IPS-18c (cell line): ENCODE results near the gene PARD3B.

Experiments used
- H3K4me3 ChIP-seq: 2 replicates; pipeline ENCODE4 v1.7.0; 2013; ENCODE audit warnings: low read depth, mild to moderate bottlenecking, low read length, moderate library complexity; ENCODE audit not compliant: insufficient read depth
- H3K9me3 ChIP-seq: one replicate; pipeline ENCODE4 v1.6.1; 2013; ENCODE audit warnings: mild to moderate bottlenecking, low read length, moderate library complexity; ENCODE audit not compliant: control insufficient read depth, insufficient read depth

The PARD3B gene

GRCh38 chr2:205297846-205298245 is 752.6 kb downstream of the PARD3B start:
- Histone ChIP-seq H3K4me3 (no peak overlapping the region), H3K9me3 (no peaks in the 10 kb centered on the region)

- Histone ChIP-seq H3K9me3 (no peaks in the 10 kb centered on the region), H3K4me3 (no peak overlapping the region)
Observed at GRCh38 chr2:205311201-205311600, 765.9 kb downstream of the PARD3B start.

GRCh38 chr2:205321231-205321630 is 776.0 kb downstream of the PARD3B start:
- Histone ChIP-seq H3K4me3 (no peak overlapping the region), H3K9me3 (no peaks in the 10 kb centered on the region)

GRCh38 chr2:205323929-205324328 is 778.7 kb downstream of the PARD3B start:
- no peak overlapping the region for H3K4me3 ChIP-seq

GRCh38 chr2:205324355-205324754 is 779.1 kb downstream of the PARD3B start:
- Histone ChIP-seq H3K4me3 (no peak overlapping the region), H3K9me3 (no peaks in the 10 kb centered on the region)

More at GRCh38 chr2:205323929-205324328, 778.7 kb downstream of the PARD3B start:
- no peaks in the 10 kb centered on the region for H3K9me3 ChIP-seq

GRCh38 chr2:205333351-205333750 is 788.1 kb downstream of the PARD3B start:
- Histone ChIP-seq H3K4me3 (no peak overlapping the region), H3K9me3 (no peaks in the 10 kb centered on the region)

GRCh38 chr2:205337274-205337673 is 792.0 kb downstream of the PARD3B start:
- Histone ChIP-seq H3K4me3 (no peak overlapping the region), H3K9me3 (no peaks in the 10 kb centered on the region)

GRCh38 chr2:205338156-205338555 is 792.9 kb downstream of the PARD3B start:
- Histone ChIP-seq H3K9me3 (no peaks in the 10 kb centered on the region), H3K4me3 (no peak overlapping the region)

GRCh38 chr2:205343103-205343502 is 797.8 kb downstream of the PARD3B start:
- Histone ChIP-seq H3K4me3 (no peak overlapping the region), H3K9me3 (no peaks in the 10 kb centered on the region)

- H3K9me3 ChIP-seq = no peaks in the 10 kb centered on the region
- no peak overlapping the region for H3K4me3 ChIP-seq
Observed at GRCh38 chr2:205346649-205347048, 801.4 kb downstream of the PARD3B start.

- H3K9me3 ChIP-seq = no peaks in the 10 kb centered on the region
- H3K4me3 ChIP-seq = no peak overlapping the region; the same call in 1 of the 2 replicates
Observed at GRCh38 chr2:205347899-205348298, 802.6 kb downstream of the PARD3B start.

- no peaks in the 10 kb centered on the region for H3K9me3 ChIP-seq
Observed at GRCh38 chr2:205352094-205352493, 806.8 kb downstream of the PARD3B start.

GRCh38 chr2:205352593-205352992 is 807.3 kb downstream of the PARD3B start:
- Histone ChIP-seq H3K9me3 (no peaks in the 10 kb centered on the region), H3K4me3 (no peak overlapping the region)

More at GRCh38 chr2:205352094-205352493, 806.8 kb downstream of the PARD3B start:
- no peak overlapping the region for H3K4me3 ChIP-seq

- Histone ChIP-seq H3K9me3 (no peaks in the 10 kb centered on the region), H3K4me3 (no peak overlapping the region)
Observed at GRCh38 chr2:205357732-205358131, 812.5 kb downstream of the PARD3B start.

- Histone ChIP-seq H3K4me3 (no peak overlapping the region), H3K9me3 (no peaks in the 10 kb centered on the region)
Observed at GRCh38 chr2:205358351-205358815, 813.1 kb downstream of the PARD3B start.

GRCh38 chr2:205361272-205361671 is 816.0 kb downstream of the PARD3B start:
- Histone ChIP-seq H3K4me3 (no peak overlapping the region), H3K9me3 (no peaks in the 10 kb centered on the region)

- Histone ChIP-seq H3K4me3 (no peak overlapping the region), H3K9me3 (no peaks in the 10 kb centered on the region)
Observed at GRCh38 chr2:205361970-205362369, 816.7 kb downstream of the PARD3B start.

GRCh38 chr2:205364261-205364660 is 819.0 kb downstream of the PARD3B start:
- Histone ChIP-seq H3K9me3 (no peaks in the 10 kb centered on the region), H3K4me3 (no peak overlapping the region)

- Histone ChIP-seq H3K4me3 (no peak overlapping the region), H3K9me3 (no peaks in the 10 kb centered on the region)
Observed at GRCh38 chr2:205366336-205367060, 821.2 kb downstream of the PARD3B start.
